ENCODE data around the gene FKBP5.

DNA sequence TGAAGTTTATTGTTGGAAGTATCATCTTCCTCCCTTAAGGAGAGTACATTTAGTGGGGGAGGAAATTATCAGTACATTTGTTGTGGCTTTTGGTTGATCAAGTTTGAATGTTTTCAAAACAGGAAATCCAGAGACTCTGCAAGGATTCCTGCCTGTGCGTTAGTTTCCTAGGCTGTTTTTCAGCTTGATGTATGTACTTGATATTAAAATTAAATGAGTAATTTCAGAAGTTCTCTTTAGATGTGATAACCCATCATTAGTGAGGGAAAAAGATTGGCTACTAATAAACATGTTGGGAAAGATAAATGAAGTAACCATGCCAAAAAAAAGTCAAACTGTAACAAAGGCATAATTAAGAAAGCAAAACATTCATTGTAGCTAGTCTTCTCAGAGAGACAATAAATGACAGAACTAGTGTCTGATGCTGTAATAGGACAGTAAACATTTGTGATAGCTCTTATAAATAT lies 88.0 kb downstream of the FKBP5 start:
- TF ChIP-seq, protein P1, sequence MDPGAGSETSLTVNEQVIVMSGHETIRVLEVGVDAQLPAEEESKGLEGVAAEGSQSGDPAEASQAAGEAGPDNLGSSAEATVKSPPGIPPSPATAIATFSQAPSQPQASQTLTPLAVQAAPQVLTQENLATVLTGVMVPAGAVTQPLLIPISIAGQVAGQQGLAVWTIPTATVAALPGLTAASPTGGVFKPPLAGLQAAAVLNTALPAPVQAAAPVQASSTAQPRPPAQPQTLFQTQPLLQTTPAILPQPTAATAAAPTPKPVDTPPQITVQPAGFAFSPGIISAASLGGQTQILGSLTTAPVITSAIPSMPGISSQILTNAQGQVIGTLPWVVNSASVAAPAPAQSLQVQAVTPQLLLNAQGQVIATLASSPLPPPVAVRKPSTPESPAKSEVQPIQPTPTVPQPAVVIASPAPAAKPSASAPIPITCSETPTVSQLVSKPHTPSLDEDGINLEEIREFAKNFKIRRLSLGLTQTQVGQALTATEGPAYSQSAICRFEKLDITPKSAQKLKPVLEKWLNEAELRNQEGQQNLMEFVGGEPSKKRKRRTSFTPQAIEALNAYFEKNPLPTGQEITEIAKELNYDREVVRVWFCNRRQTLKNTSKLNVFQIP (CRISPR knock-in tag; IDR thresholded peaks at IDR 0.05; ENCODE audit: borderline replicate concordance, low read depth), result no peak
- TF ChIP-seq CREB5 (CRISPR knock-in tag; IDR thresholded peaks at IDR 0.05; ENCODE audit: low read depth) (no peak), PATZ1 (CRISPR knock-in tag; IDR thresholded peaks at IDR 0.05; ENCODE audit: borderline replicate concordance) (no peak), CSDC2 (CRISPR knock-in tag; IDR thresholded peaks at IDR 0.05) (no peak), ZFP30 (CRISPR knock-in tag; IDR thresholded peaks at IDR 0.05) (no peak), ZFP3 (CRISPR knock-in tag; IDR thresholded peaks at IDR 0.05) (no peak), TCF4 (CRISPR knock-in tag; IDR thresholded peaks at IDR 0.05; ENCODE audit: borderline replicate concordance) (no peak)
